HFFc6 (cell line): ENCODE results near the gene TUBA3D. TPM values are rescaled to one million over a fixed set of nuclear protein-coding genes. Genes with fewer than 3 reads are reported as not detected.
"Not testable (repeated sequence)": the region's sequence is repeated elsewhere in the genome, so short reads cannot be mapped to it uniquely, and the experiment has no call there.

Experiments
- DNase-seq: peaks from one replicate; pipeline ENCODE4 v3.0.0-alpha.2; 2018
- H3K27ac Mint-ChIP-seq: 2 replicates; pipeline ENCODE4 v1.8.0; 2020; ENCODE audit warnings: mild to moderate bottlenecking, mixed read lengths
- H3K27me3 Mint-ChIP-seq: 2 replicates; pipeline ENCODE4 v1.8.0; 2021; ENCODE audit warnings: mild to moderate bottlenecking, moderate library complexity, mixed read lengths; ENCODE audit not compliant: insufficient read depth
- H3K36me3 Mint-ChIP-seq: 2 replicates; pipeline ENCODE4 v1.8.0; 2021; ENCODE audit warnings: low read depth, mixed read lengths
- H3K4me1 Mint-ChIP-seq: 2 replicates; pipeline ENCODE4 v1.8.0; 2020; ENCODE audit warnings: low read depth, mixed read lengths
- H3K4me3 Mint-ChIP-seq: 2 replicates; pipeline ENCODE4 v1.8.0; 2020; ENCODE audit warnings: mild to moderate bottlenecking, moderate library complexity, mixed read lengths
- H3K9me3 Mint-ChIP-seq: 2 replicates; pipeline ENCODE4 v1.8.0; 2020; ENCODE audit warnings: mild to moderate bottlenecking, mixed read lengths
- total RNA-seq, 6 experiments: library from RNA; stranded (reverse); fragmentation: NEBNext Ultra II Directional; extraction: Animal tissue kit (Norgen Biotek cat#: 25700); gene quantifications; 2 replicates in 1 of 6; 3 replicates in 5 of 6; pipeline ENCODE4 v1.2.3, GENCODE V29; 2021

The TUBA3D gene
- total RNA-seq, 6 experiments from 2014 or later = not detected

GRCh38 chr2:131454914-131455313 is 21.0 kb upstream of the TUBA3D start:
- H3K4me1 Mint-ChIP-seq, H3K27me3 Mint-ChIP-seq, H3K9me3 Mint-ChIP-seq, H3K27ac Mint-ChIP-seq, DNase-seq, H3K4me3 Mint-ChIP-seq, H3K36me3 Mint-ChIP-seq: not testable (repeated sequence)

GRCh38 chr2:131467722-131468121 is 8.2 kb upstream of the TUBA3D start:
- not testable (repeated sequence) for H3K36me3 Mint-ChIP-seq, H3K27ac Mint-ChIP-seq, H3K4me1 Mint-ChIP-seq, DNase-seq, H3K4me3 Mint-ChIP-seq, H3K27me3 Mint-ChIP-seq, H3K9me3 Mint-ChIP-seq

GRCh38 chr2:131470944-131471343 is 5.0 kb upstream of the TUBA3D start:
- DNase-seq, H3K9me3 Mint-ChIP-seq, H3K4me1 Mint-ChIP-seq, H3K36me3 Mint-ChIP-seq, H3K4me3 Mint-ChIP-seq, H3K27ac Mint-ChIP-seq, H3K27me3 Mint-ChIP-seq: not testable (repeated sequence)

GRCh38 chr2:131471624-131472023 is 4.3 kb upstream of the TUBA3D start:
- not testable (repeated sequence) for H3K9me3 Mint-ChIP-seq, H3K36me3 Mint-ChIP-seq, H3K27ac Mint-ChIP-seq, H3K4me3 Mint-ChIP-seq, DNase-seq, H3K27me3 Mint-ChIP-seq, H3K4me1 Mint-ChIP-seq

GRCh38 chr2:131473266-131473665 is 2.7 kb upstream of the TUBA3D start:
- DNase-seq, H3K4me3 Mint-ChIP-seq, H3K9me3 Mint-ChIP-seq, H3K36me3 Mint-ChIP-seq, H3K27me3 Mint-ChIP-seq, H3K4me1 Mint-ChIP-seq, H3K27ac Mint-ChIP-seq: not testable (repeated sequence)

- H3K4me3 Mint-ChIP-seq, DNase-seq, H3K36me3 Mint-ChIP-seq, H3K27me3 Mint-ChIP-seq, H3K4me1 Mint-ChIP-seq, H3K9me3 Mint-ChIP-seq, H3K27ac Mint-ChIP-seq: not testable (repeated sequence)
These were observed 444 bp downstream of the TUBA3D start for GRCh38 chr2:131476363-131476762.

- DNase-seq, H3K36me3 Mint-ChIP-seq, H3K27ac Mint-ChIP-seq, H3K4me3 Mint-ChIP-seq, H3K27me3 Mint-ChIP-seq, H3K4me1 Mint-ChIP-seq, H3K9me3 Mint-ChIP-seq: not testable (repeated sequence)
These were observed 1.3 kb downstream of the TUBA3D start for GRCh38 chr2:131477227-131477626.

- not testable (repeated sequence) for DNase-seq, H3K36me3 Mint-ChIP-seq, H3K27ac Mint-ChIP-seq, H3K9me3 Mint-ChIP-seq, H3K27me3 Mint-ChIP-seq, H3K4me1 Mint-ChIP-seq, H3K4me3 Mint-ChIP-seq
These were observed 2.3 kb downstream of the TUBA3D start for GRCh38 chr2:131478074-131478849.

GRCh38 chr2:131478850-131479461 is 3.0 kb downstream of the TUBA3D start:
- not testable (repeated sequence) for DNase-seq, H3K4me3 Mint-ChIP-seq, H3K4me1 Mint-ChIP-seq, H3K9me3 Mint-ChIP-seq, H3K27ac Mint-ChIP-seq, H3K36me3 Mint-ChIP-seq, H3K27me3 Mint-ChIP-seq

GRCh38 chr2:131480351-131480750 is 4.4 kb downstream of the TUBA3D start:
- not testable (repeated sequence) for H3K9me3 Mint-ChIP-seq, DNase-seq, H3K4me3 Mint-ChIP-seq, H3K27me3 Mint-ChIP-seq, H3K4me1 Mint-ChIP-seq, H3K27ac Mint-ChIP-seq, H3K36me3 Mint-ChIP-seq

GRCh38 chr2:131482506-131483155 is 6.7 kb downstream of the TUBA3D start:
- not testable (repeated sequence) for H3K4me3 Mint-ChIP-seq, H3K4me1 Mint-ChIP-seq, DNase-seq, H3K9me3 Mint-ChIP-seq, H3K27me3 Mint-ChIP-seq, H3K27ac Mint-ChIP-seq, H3K36me3 Mint-ChIP-seq

- H3K27ac Mint-ChIP-seq, H3K9me3 Mint-ChIP-seq, H3K27me3 Mint-ChIP-seq, H3K4me3 Mint-ChIP-seq, DNase-seq, H3K36me3 Mint-ChIP-seq, H3K4me1 Mint-ChIP-seq: not testable (repeated sequence)
These were observed 8.3 kb downstream of the TUBA3D start for GRCh38 chr2:131483981-131484820.

- not testable (repeated sequence) for H3K27me3 Mint-ChIP-seq, H3K36me3 Mint-ChIP-seq, H3K9me3 Mint-ChIP-seq, H3K27ac Mint-ChIP-seq, H3K4me1 Mint-ChIP-seq, DNase-seq, H3K4me3 Mint-ChIP-seq
These were observed 9.1 kb downstream of the TUBA3D start for GRCh38 chr2:131484906-131485460.
